H1 (cell line): ENCODE measurements around the gene CTNNA3. TPM values are rescaled to one million over a fixed set of nuclear protein-coding genes. Genes with fewer than 3 reads are reported as not detected.

Experiments
- CTCF ChIA-PET: fragments of 300-600 bp; sonication (Branson Sonifier 250); formaldehyde crosslinking; loops from one replicate; lab custom pipeline; 2021; ENCODE audit not compliant: partially characterized antibody; lab: Charles Lee
- POLR2A ChIA-PET: fragments of 300-600 bp; sonication (Branson Sonifier 250); formaldehyde crosslinking; loops from one replicate; lab custom pipeline; 2021; ENCODE audit warnings: inconsistent platforms; ENCODE audit not compliant: partially characterized antibody; lab: Charles Lee
- DNase-seq, 2 experiments: peaks; one replicate each; pipeline versions ENCODE4 v3.0.0 to v3.0.0-alpha.2; 2010 to 2022; ENCODE audit warnings: low spot score in 2 of 2, low read depth in 1 of 2, mixed read lengths in 1 of 2
- FAIRE-seq: peaks from 2 replicates; lab custom pipeline; 2011; peaks lifted over from hg19 to GRCh38; lab: Jason Lieb, UNC
- H2AFZ ChIP-seq: 2 replicates; pipeline ENCODE4 v1.8.1; 2012; ENCODE audit warnings: low read length, inconsistent platforms
- H2AK5ac ChIP-seq: 2 replicates; pipeline ENCODE4 v1.6.1; 2013; ENCODE audit warnings: low read depth, low read length
- H2BK120ac ChIP-seq: replicated peaks from 2 replicates; pipeline ENCODE3; 2013; ENCODE audit warnings: low read depth, low read length, inconsistent platforms
- H2BK12ac ChIP-seq: 2 replicates; pipeline ENCODE4 v1.6.1; 2013; ENCODE audit warnings: low read depth, low read length
- H2BK15ac ChIP-seq: 2 replicates; pipeline ENCODE4 v1.6.1; 2013; ENCODE audit warnings: low read length
- H2BK20ac ChIP-seq: 2 replicates; pipeline ENCODE4 v1.6.1; 2013; ENCODE audit warnings: low read length
- H2BK5ac ChIP-seq: 2 replicates; pipeline ENCODE4 v1.6.1; 2013; ENCODE audit warnings: low read depth, low read length
- H3K14ac ChIP-seq: 2 replicates; pipeline ENCODE4 v1.6.1; 2013; ENCODE audit warnings: inconsistent platforms; ENCODE audit not compliant: insufficient read length
- H3K18ac ChIP-seq: 2 replicates; pipeline ENCODE4 v1.6.1; 2013; ENCODE audit warnings: low read length; ENCODE audit errors: extremely low read depth
- H3K23ac ChIP-seq: 2 replicates; pipeline ENCODE4 v1.6.1; 2013; ENCODE audit warnings: inconsistent platforms; ENCODE audit not compliant: insufficient read length
- H3K23me2 ChIP-seq: 2 replicates; pipeline ENCODE4 v1.6.1; 2013; ENCODE audit warnings: low read depth, low read length
- H3K27ac ChIP-seq: 2 replicates; pipeline ENCODE4 v1.6.1; 2011; ENCODE audit warnings: low read depth, low read length, inconsistent platforms
- H3K27me3 ChIP-seq, 4 experiments: replicated peaks in 1 of 4; 1 replicate in 1 of 4; 2 replicates in 3 of 4; pipeline versions ENCODE4 v1.6.1 to v1.8.1; 2011 to 2013; ENCODE audit warnings: low read length in 3 of 4, mild to moderate bottlenecking in 3 of 4, inconsistent platforms in 2 of 4, mixed read lengths in 2 of 4, moderate library complexity in 1 of 4; ENCODE audit not compliant: control insufficient read depth in 3 of 4, insufficient read depth in 3 of 4; ENCODE audit errors: extremely low read depth in 1 of 4
- H3K36me3 ChIP-seq, 4 experiments: 2 replicates each; pipeline versions ENCODE4 v1.6.1 to v1.8.1; 2011 to 2013; ENCODE audit warnings: mild to moderate bottlenecking in 4 of 4, low read length in 3 of 4, moderate library complexity in 2 of 4, control low read depth in 1 of 4, inconsistent platforms in 1 of 4; ENCODE audit not compliant: insufficient read depth in 4 of 4, control insufficient read depth in 2 of 4
- H3K4ac ChIP-seq: replicated peaks from 2 replicates; pipeline ENCODE3; 2013; ENCODE audit warnings: low read length, low read depth, mixed read lengths, inconsistent platforms; ENCODE audit not compliant: insufficient read length
- H3K4me1 ChIP-seq, 4 experiments: replicated peaks in 1 of 4; 1 replicate in 1 of 4; 2 replicates in 3 of 4; pipeline versions ENCODE4 v1.6.1 to v1.8.1; 2011 to 2013; ENCODE audit warnings: low read length in 3 of 4, inconsistent platforms in 2 of 4, mixed read lengths in 1 of 4; ENCODE audit not compliant: insufficient read depth in 4 of 4, control insufficient read depth in 3 of 4
- H3K4me2 ChIP-seq, 2 experiments: 2 replicates each; pipeline versions ENCODE4 v1.6.1 to v1.8.1; 2011 to 2013; ENCODE audit warnings: low read depth in 2 of 2, low read length in 2 of 2, control low read depth in 1 of 2, inconsistent platforms in 1 of 2, mild to moderate bottlenecking in 1 of 2; ENCODE audit not compliant: insufficient read depth in 1 of 2
- H3K4me3 ChIP-seq, 4 experiments: fragments of 200-600, 300-600 bp in 1 of 4; sonication (generic), shearing (Covaris generic), sonication (Bioruptor Twin) in 1 of 4; 2 replicates each; pipeline versions ENCODE4 v1.5.1 to v1.8.1; 2011 to 2016; ENCODE audit warnings: low read length in 4 of 4, low read depth in 3 of 4, control low read depth in 2 of 4, inconsistent platforms in 2 of 4, mild to moderate bottlenecking in 2 of 4, mixed read lengths in 1 of 4, moderate library complexity in 1 of 4; ENCODE audit not compliant: insufficient read depth in 2 of 4; ENCODE audit errors: extremely low read depth in 1 of 4
- H3K56ac ChIP-seq: replicated peaks from 2 replicates; pipeline ENCODE3; 2013; ENCODE audit warnings: low read depth, mild to moderate bottlenecking, mixed read lengths, low read length, inconsistent platforms; ENCODE audit not compliant: insufficient read length
- H3K79me1 ChIP-seq: 2 replicates; pipeline ENCODE4 v1.6.1; 2013; ENCODE audit warnings: low read depth, low read length, control low read depth
- H3K79me2 ChIP-seq, 2 experiments: 2 replicates each; pipeline versions ENCODE4 v1.6.1 to v1.8.1; 2012 to 2013; ENCODE audit warnings: low read length in 2 of 2, mild to moderate bottlenecking in 2 of 2, inconsistent platforms in 1 of 2; ENCODE audit not compliant: insufficient read depth in 2 of 2, control insufficient read depth in 1 of 2
- H3K9ac ChIP-seq, 4 experiments: replicated peaks in 1 of 4; 1 replicate in 1 of 4; 2 replicates in 3 of 4; pipeline versions ENCODE4 v1.6.1 to v1.8.1; 2011 to 2013; ENCODE audit warnings: low read depth in 3 of 4, low read length in 3 of 4, control low read depth in 2 of 4, mild to moderate bottlenecking in 2 of 4, moderate library complexity in 2 of 4, inconsistent platforms in 1 of 4; ENCODE audit errors: extremely low read depth in 1 of 4
- H3K9me3 ChIP-seq, 2 experiments: 2 replicates each; pipeline versions ENCODE4 v1.6.1 to v1.8.1; 2012 to 2013; ENCODE audit warnings: mild to moderate bottlenecking in 2 of 2, moderate library complexity in 2 of 2, control low read depth in 1 of 2, inconsistent platforms in 1 of 2, low read depth in 1 of 2, low read length in 1 of 2, mixed read lengths in 1 of 2; ENCODE audit not compliant: insufficient read depth in 2 of 2
- H4K20me1 ChIP-seq, 2 experiments: replicated peaks in 1 of 2; 2 replicates each; pipeline versions ENCODE3 to v1.8.1; 2011 to 2013; ENCODE audit warnings: inconsistent platforms in 2 of 2, low read length in 2 of 2, mild to moderate bottlenecking in 1 of 2; ENCODE audit not compliant: insufficient read depth in 2 of 2, control insufficient read depth in 1 of 2
- H4K5ac ChIP-seq: 2 replicates; pipeline ENCODE4 v1.6.1; 2013; ENCODE audit warnings: low read length, low read depth, mixed read lengths, inconsistent platforms; ENCODE audit not compliant: insufficient read length
- H4K8ac ChIP-seq: 2 replicates; pipeline ENCODE4 v1.8.0; 2013; ENCODE audit warnings: mild to moderate bottlenecking, moderate library complexity, low read length, inconsistent platforms; ENCODE audit not compliant: insufficient read depth; ENCODE audit errors: extremely low read depth
- H4K91ac ChIP-seq: replicated peaks from 2 replicates; pipeline ENCODE3; 2013; ENCODE audit warnings: low read length, mixed read lengths, inconsistent platforms; ENCODE audit not compliant: insufficient read length
- CHD2 ChIP-seq: IDR thresholded peaks from 2 replicates; pipeline ENCODE4 v1.6.1; 2012; ENCODE audit warnings: low read length, improper control_type of control experiment
- WGBS, 2 experiments: shearing (Covaris generic) in 1 of 2; methylation state at CpG; one replicate each; pipeline versions ENCODE4 v1.1.6 to v1.1.7; 2013 to 2015; ENCODE audit warnings: low lambda C conversion rate in 2 of 2, mixed read lengths in 2 of 2, inconsistent platforms in 1 of 2, low coverage in 1 of 2, missing lambda C conversion rate in 1 of 2; ENCODE audit not compliant: insufficient replicate concordance in 2 of 2, insufficient coverage in 1 of 2, insufficient read length in 1 of 2; ENCODE audit errors: extremely low coverage in 1 of 2, missing lambda C conversion rate in 1 of 2; 5-methylcytosine and 5-hydroxymethylcytosine counted together
- polyA plus RNA-seq, 7 experiments: library from polyadenylated mRNA; depleted of rRNA in 3 of 7; stranded (reverse) in 5 of 7; unstranded in 2 of 7; fragments of >200 nt in 5 of 7; fragments of 200-250 nt in 2 of 7; gene quantifications; 1 replicate in 5 of 7; 2 replicates in 1 of 7; 4 replicates in 1 of 7; pipeline versions ENCODE4 v1.2.1 to v1.2.3, GENCODE V29; 2011 to 2013; ENCODE audit warnings: missing spikeins in 2 of 7, mixed read lengths in 2 of 7
- total RNA-seq: library from RNA; stranded (reverse); fragmentation: NEBNext Ultra II Directional; extraction: Animal tissue kit (Norgen Biotek cat#: 25700); gene quantifications from 2 replicates; pipeline ENCODE4 v1.2.1, GENCODE V29; 2021

The CTNNA3 gene
- total and polyA plus RNA-seq, 2 of the 8 experiments (the other 6 are each of a cell fraction or from before 2014, with no cell fraction given): 1.3 to 1.5 TPM

- H2BK20ac ChIP-seq: no peak overlapping the region
- peaks cover 3% of the 10 kb centered on the region; the same call in 1 of the 2 replicates for H3K23me2 ChIP-seq
- H3K79me2 ChIP-seq: no peaks in the 10 kb centered on the region
- H3K79me1 ChIP-seq: no peaks in the 10 kb centered on the region
- FAIRE-seq: no peak
- H4K8ac ChIP-seq: no peak overlapping the region
- no peak overlapping the region for H2BK5ac ChIP-seq
- 0 out of 2 replicates have a peak overlapping the region, but pooled peaks have one; percentile 13 for H2BK12ac ChIP-seq
- H3K9ac ChIP-seq: no peak overlapping the region
- no peak overlapping the region for H4K91ac ChIP-seq
- no peak overlapping the region for H3K4ac ChIP-seq
- H2BK120ac ChIP-seq: no peak overlapping the region
- H2AK5ac ChIP-seq: no peak overlapping the region
- no peak overlapping the region for H3K56ac ChIP-seq
- no peaks in the 10 kb centered on the region for H3K36me3 ChIP-seq
- no peak overlapping the region for H2AFZ ChIP-seq
- ChIA-PET CTCF (interaction anchor here (0.6 to 1.5 kb wide), 6 partner anchors 14 to 589 kb away, joined by 3 to 10 read pairs (median 4); no protein-coding TSS in a partner anchor), POLR2A (no interaction called here)
- 70% methylated on average over 3 of the region's 3 CpGs; no CpG with 5 or more reads in 1 of the 2 experiments for WGBS, 2 experiments
- DNase-seq: no peak
- H2BK15ac ChIP-seq: no peak overlapping the region
- no peak for TF ChIP-seq CHD2
- no peaks in the 10 kb centered on the region for H3K9me3 ChIP-seq
- no peak overlapping the region for H3K4me2 ChIP-seq
- H3K4me1 ChIP-seq: peaks cover under 1 to 16% (median 9%) of the 10 kb centered on the region in 4 experiments
- peaks cover 0 to 19% (median 15%) of the 10 kb centered on the region in 4 experiments; a peak in 6 of 7 replicates for H3K27me3 ChIP-seq
- H3K27ac ChIP-seq: no peak overlapping the region
- no peaks in the 10 kb centered on the region for H4K20me1 ChIP-seq
- no peak overlapping the region for H3K4me3 ChIP-seq
- no peak overlapping the region for H4K5ac ChIP-seq
- no peak overlapping the region for H3K23ac ChIP-seq
- H3K18ac ChIP-seq: no peak overlapping the region
- H3K14ac ChIP-seq: no peak overlapping the region
Observed at GRCh38 chr10:66931949-66932343, 764.0 kb downstream of the CTNNA3 start.
